Activated T-cell treated with anti-CD3 and anti-CD28 coated beads, Interleukin-2, amount 50 U/mL, for 4 hours (primary cell): Measurements from ENCODE around the gene MAD1L1. TPM values are rescaled to one million over a fixed set of nuclear protein-coding genes. Genes with fewer than 3 reads are reported as not detected.

Experiments used
- ATAC-seq, 2 donors: fragments of 200-7000 bp; cut with Tn5 transposase; one replicate each; pipeline ENCODE4 v1.10.0; 2021
- DNase-seq: peaks from one replicate; pipeline ENCODE4 v3.0.0-alpha.2; 2020
- H3K27me3 Mint-ChIP-seq: one replicate; pipeline ENCODE4 v1.8.0; 2021; ENCODE audit warnings: low read depth, mixed read lengths
- H3K36me3 Mint-ChIP-seq: one replicate; pipeline ENCODE4 v1.8.0; 2022; ENCODE audit warnings: mixed read lengths; ENCODE audit not compliant: insufficient read depth
- H3K4me1 Mint-ChIP-seq: one replicate; pipeline ENCODE4 v1.8.0; 2021; ENCODE audit warnings: low read depth, mixed read lengths
- H3K4me3 Mint-ChIP-seq: one replicate; pipeline ENCODE4 v1.8.0; 2021; ENCODE audit warnings: mild to moderate bottlenecking, moderate library complexity, mixed read lengths
- H3K9me3 Mint-ChIP-seq: one replicate; pipeline ENCODE4 v1.8.0; 2021; ENCODE audit warnings: mixed read lengths
- total RNA-seq, 3 donors: library from RNA; stranded (reverse); gene quantifications; one replicate each; pipeline ENCODE4 v1.2.1, GENCODE V29; 2021

The MAD1L1 gene
- total RNA-seq, 3 donors from 2014 or later, result 55.8 to 59.4 (median 57.9) TPM

GRCh38 chr7:1850976-1851571 lies 381.7 kb downstream of the MAD1L1 start:
- H3K36me3 Mint-ChIP-seq, result peaks cover 5% of the 10 kb centered on the region
- ATAC-seq, result no peak
- H3K4me3 Mint-ChIP-seq, result no peak overlapping the region
- DNase-seq, result no peak
- H3K27me3 Mint-ChIP-seq, result no peaks in the 10 kb centered on the region
- H3K4me1 Mint-ChIP-seq, result peaks cover 21% of the 10 kb centered on the region
- no peaks in the 10 kb centered on the region for H3K9me3 Mint-ChIP-seq

GRCh38 chr7:1850111-1850975 lies 382.4 kb downstream of the MAD1L1 start:
- Mint-ChIP-seq H3K36me3 (peaks cover 6% of the 10 kb centered on the region), H3K4me3 (no peak overlapping the region), H3K27me3 (no peaks in the 10 kb centered on the region), H3K4me1 (peaks cover 15% of the 10 kb centered on the region), H3K9me3 (no peaks in the 10 kb centered on the region)
- no peak for ATAC-seq
- no peak for DNase-seq

GRCh38 chr7:1849351-1850041 lies 383.2 kb downstream of the MAD1L1 start:
- peaks cover 8% of the 10 kb centered on the region for H3K4me1 Mint-ChIP-seq
- DNase-seq (no peak), ATAC-seq (no peak)
- H3K9me3 Mint-ChIP-seq, result no peaks in the 10 kb centered on the region
- H3K36me3 Mint-ChIP-seq, result peaks cover 11% of the 10 kb centered on the region
- H3K27me3 Mint-ChIP-seq, result no peaks in the 10 kb centered on the region
- H3K4me3 Mint-ChIP-seq, result no peak overlapping the region

GRCh38 chr7:1848911-1849311 lies 383.8 kb downstream of the MAD1L1 start:
- no peak overlapping the region for H3K4me3 Mint-ChIP-seq
- no peak for DNase-seq
- peaks cover 11% of the 10 kb centered on the region for H3K36me3 Mint-ChIP-seq
- ATAC-seq, result no peak
- H3K27me3 Mint-ChIP-seq, result no peaks in the 10 kb centered on the region
- no peaks in the 10 kb centered on the region for H3K9me3 Mint-ChIP-seq
- peaks cover 7% of the 10 kb centered on the region for H3K4me1 Mint-ChIP-seq

- no peak overlapping the region for H3K4me3 Mint-ChIP-seq
Observed at GRCh38 chr7:1848013-1848640, 384.6 kb downstream of the MAD1L1 start.

GRCh38 chr7:1847260-1848001 lies 385.3 kb downstream of the MAD1L1 start:
- peaks cover 4% of the 10 kb centered on the region for H3K4me1 Mint-ChIP-seq
- DNase-seq (no peak), ATAC-seq (no peak)
- peaks cover 14% of the 10 kb centered on the region for H3K36me3 Mint-ChIP-seq
- H3K9me3 Mint-ChIP-seq, result no peaks in the 10 kb centered on the region
- no peaks in the 10 kb centered on the region for H3K27me3 Mint-ChIP-seq
- H3K4me3 Mint-ChIP-seq, result no peak overlapping the region

More at GRCh38 chr7:1848013-1848640, 384.6 kb downstream of the MAD1L1 start:
- DNase-seq (no peak), ATAC-seq (no peak)
- Mint-ChIP-seq H3K36me3 (peaks cover 12% of the 10 kb centered on the region), H3K4me1 (peaks cover 4% of the 10 kb centered on the region), H3K27me3 (no peaks in the 10 kb centered on the region), H3K9me3 (no peaks in the 10 kb centered on the region)

GRCh38 chr7:1846331-1847065 lies 386.2 kb downstream of the MAD1L1 start:
- ATAC-seq (no peak), DNase-seq (no peak)
- Mint-ChIP-seq H3K27me3 (no peaks in the 10 kb centered on the region), H3K4me3 (no peak overlapping the region), H3K9me3 (no peaks in the 10 kb centered on the region), H3K36me3 (peaks cover 16% of the 10 kb centered on the region), H3K4me1 (peaks cover 3% of the 10 kb centered on the region)

- Mint-ChIP-seq H3K9me3 (no peaks in the 10 kb centered on the region), H3K36me3 (peaks cover 16% of the 10 kb centered on the region), H3K4me3 (no peak overlapping the region), H3K27me3 (no peaks in the 10 kb centered on the region), H3K4me1 (peaks cover 2% of the 10 kb centered on the region)
- DNase-seq, result no peak
- ATAC-seq, result no peak
Observed at GRCh38 chr7:1845536-1846311, 387.0 kb downstream of the MAD1L1 start.

GRCh38 chr7:1844951-1845390 lies 387.8 kb downstream of the MAD1L1 start:
- no peak for DNase-seq
- no peak for ATAC-seq
- no peaks in the 10 kb centered on the region for H3K9me3 Mint-ChIP-seq
- H3K27me3 Mint-ChIP-seq, result no peaks in the 10 kb centered on the region
- no peak overlapping the region for H3K4me3 Mint-ChIP-seq
- peaks cover 19% of the 10 kb centered on the region for H3K36me3 Mint-ChIP-seq
- peaks cover 2% of the 10 kb centered on the region for H3K4me1 Mint-ChIP-seq

- DNase-seq (no peak), ATAC-seq (no peak)
- H3K4me1 Mint-ChIP-seq, result peaks cover 2% of the 10 kb centered on the region
- H3K36me3 Mint-ChIP-seq, result peaks cover 20% of the 10 kb centered on the region
- no peaks in the 10 kb centered on the region for H3K9me3 Mint-ChIP-seq
- no peak overlapping the region for H3K4me3 Mint-ChIP-seq
- no peaks in the 10 kb centered on the region for H3K27me3 Mint-ChIP-seq
Observed at GRCh38 chr7:1844336-1844950, 388.3 kb downstream of the MAD1L1 start.

- Mint-ChIP-seq H3K9me3 (no peaks in the 10 kb centered on the region), H3K4me3 (no peak overlapping the region), H3K4me1 (peaks cover 2% of the 10 kb centered on the region), H3K36me3 (peaks cover 20% of the 10 kb centered on the region), H3K27me3 (no peaks in the 10 kb centered on the region)
- DNase-seq (no peak), ATAC-seq (no peak)
Observed at GRCh38 chr7:1843921-1844335, 388.8 kb downstream of the MAD1L1 start.

GRCh38 chr7:1843271-1843861 lies 389.4 kb downstream of the MAD1L1 start:
- DNase-seq (no peak), ATAC-seq (no peak)
- Mint-ChIP-seq H3K4me1 (peaks cover 2% of the 10 kb centered on the region), H3K9me3 (no peaks in the 10 kb centered on the region), H3K4me3 (no peak overlapping the region), H3K36me3 (peaks cover 21% of the 10 kb centered on the region), H3K27me3 (no peaks in the 10 kb centered on the region)
